Stimulated activated CD8-positive, alpha-beta memory T cell treated with anti-CD3 and anti-CD28 coated beads, Interleukin-4, amount 100 ng/mL, for 4 hours (primary cell): ENCODE results near the gene TP53BP2.
A peak's percentile ranks its signal among the peaks of the same experiment; 100 is the strongest.
"Not testable (repeated sequence)": the region's sequence is repeated elsewhere in the genome, so short reads cannot be mapped to it uniquely, and the experiment has no call there.

ENCODE experiments used
- DNase-seq, 2 donors: peaks; one replicate each; pipeline ENCODE4 v3.0.0-alpha.2; 2020; ENCODE audit warnings: low read depth in 2 of 2, low spot score in 1 of 2

TP53BP2 gene

DNA sequence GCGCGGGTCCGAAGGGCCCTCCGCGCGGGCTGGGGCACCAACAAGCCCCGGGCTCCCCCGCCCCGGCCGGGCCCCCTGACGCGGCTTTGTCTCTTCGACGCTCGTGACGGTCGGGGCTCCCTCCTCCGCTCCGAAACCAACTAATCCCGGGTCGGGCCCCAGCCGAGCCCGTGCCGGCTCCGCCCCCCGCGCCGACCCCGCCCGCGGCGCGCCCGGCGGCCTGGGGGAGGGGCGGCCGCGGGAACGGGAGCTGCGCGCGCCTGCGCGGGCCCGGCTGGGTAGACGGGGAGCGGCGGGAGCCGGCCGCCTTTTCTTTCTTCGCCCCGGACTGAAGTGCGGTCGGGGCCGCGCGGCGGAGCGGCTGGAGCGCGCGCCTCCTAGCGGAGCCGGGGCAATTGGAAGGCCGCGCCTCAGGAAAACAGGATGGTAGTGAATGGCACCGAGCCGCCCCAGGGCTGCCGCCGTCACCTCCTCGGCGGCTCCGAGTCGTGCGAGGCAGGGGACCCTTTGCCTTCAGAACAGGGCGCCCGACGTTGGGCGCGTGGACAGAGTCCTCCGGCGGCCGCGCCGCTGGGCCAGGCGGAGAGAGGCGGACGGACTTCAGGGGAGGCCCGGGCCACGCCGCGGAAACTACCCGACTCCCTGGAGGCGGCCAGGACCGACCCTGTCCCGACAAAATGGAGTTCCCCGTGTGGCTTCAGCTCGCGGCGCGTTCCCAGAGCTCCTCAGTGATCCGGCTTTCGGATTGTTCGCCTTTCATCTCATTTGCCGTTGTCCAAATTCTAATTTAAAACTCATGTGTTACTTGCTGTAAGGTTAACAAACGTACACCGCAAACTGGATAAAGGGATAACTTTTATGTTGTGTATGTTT, at the start of gene TP53BP2:
TSS of gene TP53BP2 (minus strand) at position 138 of the 873 bp plus-strand sequence. CDS start 267 bp downstream, outside the sequence.
- peak; percentile 50 to 77 for DNase-seq

GRCh38 chr1:223890494-223890893, 44.7 kb upstream of the TP53BP2 start:
- not testable (repeated sequence) for DNase-seq

GRCh38 chr1:223889319-223889718, 43.6 kb upstream of the TP53BP2 start:
- not testable (repeated sequence) for DNase-seq

DNA sequence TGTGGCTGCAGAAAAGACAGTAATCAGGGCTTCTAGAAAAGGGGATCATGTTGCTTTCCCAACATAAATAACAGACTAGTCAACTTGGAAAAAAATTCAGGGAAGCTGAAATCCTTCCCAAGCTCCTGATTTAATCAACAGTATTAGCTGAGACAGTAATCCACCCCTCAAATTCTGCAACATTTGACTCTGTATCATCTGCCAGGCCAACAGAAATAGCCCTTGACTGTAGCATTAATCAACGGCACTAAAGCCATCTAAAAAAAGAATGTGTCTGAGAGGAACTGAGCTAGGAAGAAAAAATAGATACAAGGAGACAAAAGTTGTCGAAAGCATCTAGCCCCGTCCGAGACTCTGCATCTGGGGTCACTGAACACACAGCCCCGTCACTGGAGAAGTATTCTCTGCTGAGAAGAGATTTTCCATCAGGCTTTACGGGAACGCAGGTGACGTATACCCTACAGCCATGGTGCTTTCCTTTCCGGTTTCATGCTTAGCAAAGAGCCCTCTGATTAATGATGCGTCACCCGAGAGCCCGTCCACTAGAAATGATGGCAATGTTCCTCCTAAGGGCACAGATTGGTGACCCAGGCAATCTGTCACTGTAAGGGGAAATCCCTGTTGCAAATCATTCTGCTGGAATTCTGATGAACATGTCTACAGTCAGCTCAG, 42.1 kb upstream of the TP53BP2 start:
- DNase-seq, result no peak

DNA sequence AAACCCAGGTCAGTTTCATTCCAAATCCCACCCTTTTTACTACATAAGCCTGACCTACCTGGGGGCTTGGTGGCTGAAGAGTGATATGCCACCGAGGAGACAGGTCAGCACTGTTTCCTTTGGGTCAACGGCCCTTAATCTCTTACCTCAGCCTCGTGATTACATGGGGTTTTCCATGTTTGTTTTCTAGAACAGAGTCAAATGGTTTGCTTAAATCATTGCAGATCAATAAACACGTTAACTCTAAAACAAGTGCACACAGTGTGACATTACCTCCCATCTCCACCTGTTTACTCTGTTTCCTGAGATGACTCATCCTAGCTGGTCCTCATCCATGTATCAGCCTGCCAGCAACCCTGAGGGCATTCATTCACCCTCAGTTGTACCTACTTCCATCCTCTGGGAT, 40.8 kb upstream of the TP53BP2 start:
- no peak for DNase-seq

GRCh38 chr1:223885614-223886013, 39.9 kb upstream of the TP53BP2 start:
- no peak for DNase-seq

DNA sequence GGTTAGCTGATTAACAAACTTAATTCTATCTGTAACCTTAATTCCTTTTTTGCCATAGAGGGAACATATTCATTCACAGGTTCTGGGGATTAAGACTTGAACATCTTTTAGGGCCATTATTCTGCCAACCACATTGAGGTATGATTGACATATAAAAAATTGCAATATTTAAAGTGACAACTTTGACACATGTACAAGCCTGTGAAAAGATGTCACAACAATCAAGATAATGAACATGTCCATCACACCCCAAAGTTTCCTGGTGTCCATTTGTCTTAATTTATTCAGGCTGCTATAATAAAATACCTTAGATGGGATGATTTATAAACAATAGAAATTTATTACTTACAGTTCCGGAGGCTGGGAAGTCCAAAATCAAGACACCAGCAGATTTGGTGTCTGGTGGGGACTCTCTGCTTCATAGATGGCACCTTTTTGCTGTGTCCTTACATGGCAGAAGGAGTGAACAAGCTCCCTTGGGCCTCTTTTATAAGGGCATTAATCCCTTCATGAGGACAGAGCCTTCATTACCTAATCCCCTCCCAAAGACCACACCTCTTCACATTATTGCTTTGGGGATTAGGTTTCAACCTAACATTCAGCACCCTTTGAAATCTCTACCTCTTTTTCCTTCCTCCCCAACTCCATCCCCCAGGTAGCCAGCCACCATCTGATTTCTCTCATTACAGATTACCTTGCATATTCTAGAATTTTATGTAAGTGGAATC, 33.0 kb upstream of the TP53BP2 start:
- DNase-seq, result no peak

GRCh38 chr1:223877804-223878203, 32.1 kb upstream of the TP53BP2 start:
- no peak for DNase-seq

GRCh38 chr1:223876590-223876989, 30.8 kb upstream of the TP53BP2 start:
- no peak for DNase-seq

GRCh38 chr1:223873044-223873443, 27.3 kb upstream of the TP53BP2 start:
- DNase-seq, result no peak

DNA sequence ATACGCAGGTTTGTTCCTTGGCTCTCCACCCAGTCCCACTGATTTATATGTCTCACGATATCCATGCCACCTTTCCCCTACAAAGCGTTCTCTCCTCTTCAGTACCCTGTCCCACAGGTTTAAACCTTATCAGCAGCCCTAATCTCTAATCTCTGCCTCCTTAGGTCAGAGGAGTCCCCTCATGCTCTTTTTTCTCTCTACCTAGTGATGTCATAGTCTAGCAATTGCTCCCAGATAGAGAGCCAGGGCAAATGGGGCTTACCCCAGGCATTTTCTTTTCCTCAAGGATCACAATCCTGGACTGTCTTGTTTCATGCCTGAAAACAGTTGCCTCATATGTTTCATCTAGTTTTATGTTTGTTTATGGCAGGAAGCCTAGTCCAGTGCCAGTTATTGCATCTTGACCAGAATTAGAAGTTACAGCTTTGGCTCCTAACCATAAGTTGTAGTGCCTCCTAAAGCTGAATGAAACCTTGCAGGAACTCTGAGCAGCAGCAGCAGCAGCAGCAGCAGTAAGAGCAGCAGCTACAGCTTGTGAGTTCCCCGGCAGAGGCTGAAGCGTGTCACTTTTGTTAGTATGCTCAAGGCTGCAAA, 26.7 kb upstream of the TP53BP2 start:
- DNase-seq, result no peak

DNA sequence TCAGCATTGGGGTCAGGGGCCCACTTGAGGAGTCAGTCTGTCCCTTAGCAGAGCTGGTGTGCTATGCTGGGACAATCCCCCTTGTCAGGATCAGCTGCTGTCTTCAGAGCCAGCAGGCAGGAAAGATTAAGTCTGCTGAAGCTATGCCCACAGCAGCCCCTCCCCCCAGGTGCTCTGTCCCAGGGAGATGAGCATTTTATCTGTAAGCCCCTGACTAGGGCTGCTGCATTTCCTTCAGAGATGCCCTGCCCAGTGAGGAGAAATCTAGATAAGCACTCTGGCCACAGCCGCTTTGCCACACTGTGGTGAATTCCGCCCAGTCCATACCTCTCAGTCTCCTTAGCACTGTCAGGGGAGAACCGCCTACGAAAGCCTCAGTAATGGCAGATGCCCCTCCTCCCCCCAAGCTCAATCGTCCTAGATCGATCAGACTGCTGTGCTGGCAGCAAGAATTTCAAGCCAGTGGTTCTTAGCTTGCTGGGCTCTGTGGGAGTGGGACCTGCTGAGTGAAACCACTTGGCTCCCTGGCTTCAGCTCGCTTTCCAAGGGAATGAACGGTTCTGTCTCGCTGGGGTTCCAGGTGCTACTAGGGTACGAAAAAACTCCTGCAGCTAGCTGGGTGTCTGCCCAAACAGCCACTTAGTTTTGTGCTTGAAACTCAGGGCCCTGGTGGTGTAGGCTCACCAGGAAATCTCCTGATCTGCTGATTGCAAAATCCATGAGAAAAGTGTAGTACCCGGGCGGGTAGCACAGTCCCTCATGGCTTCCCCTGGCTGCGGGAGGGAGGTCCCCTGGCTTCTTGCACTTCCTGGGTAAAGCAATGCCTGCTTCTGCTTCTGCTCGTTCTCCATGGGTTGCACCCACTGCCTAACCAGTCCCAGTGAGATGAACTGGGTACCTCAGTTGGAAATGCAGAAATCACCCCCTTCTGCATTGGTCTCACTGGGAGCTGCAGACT, 25.1 kb upstream of the TP53BP2 start:
- DNase-seq, result no peak

DNA sequence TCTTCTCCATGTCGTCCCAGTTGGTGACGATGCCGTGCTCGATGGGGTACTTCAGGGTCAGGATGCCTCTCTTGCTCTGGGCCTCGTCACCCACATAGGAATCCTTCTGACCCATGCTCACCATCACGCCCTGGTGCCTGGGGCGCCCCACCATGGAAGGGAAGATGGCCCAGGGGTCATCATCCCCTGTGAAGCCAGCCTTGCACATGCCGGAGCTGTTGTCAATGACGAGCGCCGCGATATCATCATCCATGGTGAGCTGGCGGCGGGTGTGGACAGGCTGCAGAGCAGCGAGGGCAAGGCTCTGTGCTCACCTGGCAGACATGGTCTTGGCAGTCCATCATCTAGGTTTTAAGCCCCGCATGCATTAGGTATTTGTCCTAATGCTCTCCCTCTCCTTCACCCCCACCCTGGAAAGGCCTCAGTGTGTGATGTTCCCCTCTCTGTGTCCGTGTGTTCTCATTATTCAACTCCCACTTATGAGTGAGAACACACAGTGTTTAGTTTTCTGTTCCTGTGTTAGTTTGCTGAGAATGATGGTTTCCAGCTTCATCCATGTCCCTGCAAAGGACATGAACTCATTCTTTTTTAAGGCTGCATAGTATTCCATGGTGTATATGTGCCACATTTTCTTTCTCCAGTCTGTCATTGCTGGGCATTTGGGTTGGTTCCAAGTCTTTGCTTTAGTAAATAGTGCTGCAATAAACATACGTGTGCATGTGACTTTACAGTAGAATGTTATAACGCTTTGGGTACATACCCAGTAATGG, 19.0 kb upstream of the TP53BP2 start:
- DNase-seq, result not testable (repeated sequence)

- DNase-seq, result no peak
These were observed 18.3 kb upstream of the TP53BP2 start for GRCh38 chr1:223864084-223864483.

DNA sequence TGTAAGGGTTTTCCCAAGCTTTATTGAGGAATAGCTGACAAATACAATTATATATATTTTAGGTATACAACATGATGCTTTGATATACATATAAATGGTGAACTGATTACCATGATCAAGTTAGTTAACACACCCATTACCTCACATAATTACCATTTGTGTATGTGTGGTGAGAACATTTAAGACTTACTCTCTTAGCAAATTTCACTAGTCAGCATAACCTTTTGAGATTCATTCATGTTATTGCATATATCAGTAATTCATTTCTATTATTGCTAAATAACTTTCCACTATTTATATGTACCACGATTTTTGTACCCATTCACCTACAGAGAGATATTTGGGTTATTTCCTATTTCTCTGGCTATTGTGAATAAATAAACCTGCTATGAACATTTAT, 16.2 kb upstream of the TP53BP2 start:
- DNase-seq, result no peak

- DNase-seq, result no peak
These were observed 14.4 kb upstream of the TP53BP2 start for GRCh38 chr1:223860051-223860622.

- no peak for DNase-seq
These were observed 13.3 kb upstream of the TP53BP2 start for GRCh38 chr1:223859058-223859457.

DNA sequence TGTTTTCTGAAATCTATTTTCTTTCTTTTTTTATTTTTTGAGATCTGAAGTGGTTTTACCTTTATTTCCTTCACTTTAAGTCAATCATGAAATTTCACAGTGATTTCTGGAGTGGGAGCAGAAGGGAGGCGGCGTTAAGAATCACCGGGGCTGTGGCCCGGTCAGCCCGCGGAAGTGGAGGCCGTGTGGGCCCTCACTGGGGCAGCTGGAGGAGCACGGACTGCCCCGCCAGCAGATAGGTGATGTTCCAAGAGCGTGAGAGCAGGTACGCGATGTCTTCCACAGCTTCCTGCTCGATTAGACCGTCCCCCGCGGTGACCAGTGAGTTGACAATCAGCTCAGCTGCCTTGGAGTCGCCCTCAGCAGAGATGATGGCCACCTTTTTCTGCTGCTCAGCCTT, 10.6 kb upstream of the TP53BP2 start:
- DNase-seq, result no peak

- DNase-seq, result no peak
These were observed 8.0 kb upstream of the TP53BP2 start for GRCh38 chr1:223853748-223854147.
